ENCODE results near the gene CNOT2.

DNA sequence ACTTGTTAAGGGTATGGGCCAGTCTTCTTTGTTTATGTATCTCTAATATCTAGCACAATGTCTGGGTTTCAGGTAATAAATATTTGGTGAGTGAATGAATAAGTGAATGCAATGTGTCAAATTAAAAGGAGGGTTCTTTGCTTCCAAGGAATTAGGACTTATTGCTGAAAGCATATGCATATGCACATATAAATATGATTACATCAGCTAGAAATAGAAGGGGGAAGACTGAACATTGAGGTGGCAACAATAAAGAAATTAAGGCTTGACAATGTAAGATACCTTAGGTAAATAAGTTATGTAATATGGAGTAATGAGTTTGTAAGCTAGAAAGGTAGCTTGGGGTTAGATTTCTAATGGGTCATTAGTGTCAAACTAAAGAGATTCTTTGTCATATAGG lies 160.6 kb downstream of the CNOT2 start:
- TF ChIP-seq, protein P1, sequence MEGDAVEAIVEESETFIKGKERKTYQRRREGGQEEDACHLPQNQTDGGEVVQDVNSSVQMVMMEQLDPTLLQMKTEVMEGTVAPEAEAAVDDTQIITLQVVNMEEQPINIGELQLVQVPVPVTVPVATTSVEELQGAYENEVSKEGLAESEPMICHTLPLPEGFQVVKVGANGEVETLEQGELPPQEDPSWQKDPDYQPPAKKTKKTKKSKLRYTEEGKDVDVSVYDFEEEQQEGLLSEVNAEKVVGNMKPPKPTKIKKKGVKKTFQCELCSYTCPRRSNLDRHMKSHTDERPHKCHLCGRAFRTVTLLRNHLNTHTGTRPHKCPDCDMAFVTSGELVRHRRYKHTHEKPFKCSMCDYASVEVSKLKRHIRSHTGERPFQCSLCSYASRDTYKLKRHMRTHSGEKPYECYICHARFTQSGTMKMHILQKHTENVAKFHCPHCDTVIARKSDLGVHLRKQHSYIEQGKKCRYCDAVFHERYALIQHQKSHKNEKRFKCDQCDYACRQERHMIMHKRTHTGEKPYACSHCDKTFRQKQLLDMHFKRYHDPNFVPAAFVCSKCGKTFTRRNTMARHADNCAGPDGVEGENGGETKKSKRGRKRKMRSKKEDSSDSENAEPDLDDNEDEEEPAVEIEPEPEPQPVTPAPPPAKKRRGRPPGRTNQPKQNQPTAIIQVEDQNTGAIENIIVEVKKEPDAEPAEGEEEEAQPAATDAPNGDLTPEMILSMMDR (conservative IDR thresholded peaks at IDR 0.05; ENCODE audit: low read depth, low read length), result no peak
- TF ChIP-seq EZH2 (IDR thresholded peaks at IDR 0.05; ENCODE audit: low read length, unreplicated experiment), result no peak
- TF ChIP-seq EZH2phosphoT487 (IDR thresholded peaks at IDR 0.05; ENCODE audit: borderline replicate concordance, low read length), result no peak
